GM12878 (cell line): Measurements from ENCODE around the gene MT3. TPM values are rescaled to one million over a fixed set of nuclear protein-coding genes. Genes with fewer than 3 reads are reported as not detected.

Source experiments
- LARP7 ChIP-seq: fragments of 450-650 bp; IDR thresholded peaks from 2 replicates; pipeline ENCODE4 v1.6.1; 2017; ENCODE audit warnings: mild to moderate bottlenecking
- RB1 ChIP-seq: fragments of 450-650 bp; formaldehyde crosslinking; IDR thresholded peaks from 2 replicates; pipeline ENCODE4 v1.6.1; 2017; ENCODE audit warnings: mild to moderate bottlenecking, borderline replicate concordance
- TCF7 ChIP-seq: IDR thresholded peaks from 2 replicates; pipeline ENCODE4 v1.6.1; 2014; ENCODE audit warnings: antibody characterized with exemption, borderline replicate concordance
- ZNF24 ChIP-seq: fragments of 450-650 bp; IDR thresholded peaks from 2 replicates; pipeline ENCODE4 v1.6.1; 2017; ENCODE audit warnings: antibody characterized with exemption, mild to moderate bottlenecking
- polyA plus RNA-seq, 11 experiments: library from polyadenylated mRNA; depleted of rRNA in 4 of 11; unstranded in 6 of 11; stranded (reverse) in 5 of 11; fragments of >200 nt; fragmentation: Nextera tagmentation in 4 of 11; fragmentation: Illumina TruSeq in 1 of 11; extraction: Ambion mirVana in 4 of 11; extraction: Trizol in 1 of 11; gene quantifications; 1 replicate in 1 of 11; 2 replicates in 10 of 11; pipeline versions ENCODE4 v1.2.1 to v1.2.3, GENCODE V29; 2011 to 2016; ENCODE audit warnings: inconsistent platforms in 2 of 11, missing spikeins in 2 of 11, low read depth in 1 of 11
- total RNA-seq, 4 experiments: library from RNA; depleted of rRNA in 3 of 4; stranded (reverse); fragments of >200 nt in 3 of 4; fragmentation: Illumina TruSeq in 1 of 4; extraction: Trizol in 1 of 4; gene quantifications; 2 replicates each; pipeline versions ENCODE4 v1.2.1 to v1.2.3, GENCODE V29; 2013 to 2021
- TF ChIP-seq, protein P1 (sequence below): fragments of 450-650 bp; IDR thresholded peaks from 2 replicates; pipeline ENCODE4 v1.6.1; 2016; ENCODE audit warnings: mild to moderate bottlenecking, moderate library complexity, borderline replicate concordance
- TF ChIP-seq, protein P2 (sequence below): fragments of 450-650 bp; IDR thresholded peaks from 2 replicates; pipeline ENCODE4 v1.6.1; 2014; ENCODE audit warnings: mild to moderate bottlenecking

The MT3 gene
- total and polyA plus RNA-seq, 10 of the 15 experiments (the other 5 are each of a cell fraction or from before 2014, with no cell fraction given), result 0.41 TPM; not detected in 9

DNA sequence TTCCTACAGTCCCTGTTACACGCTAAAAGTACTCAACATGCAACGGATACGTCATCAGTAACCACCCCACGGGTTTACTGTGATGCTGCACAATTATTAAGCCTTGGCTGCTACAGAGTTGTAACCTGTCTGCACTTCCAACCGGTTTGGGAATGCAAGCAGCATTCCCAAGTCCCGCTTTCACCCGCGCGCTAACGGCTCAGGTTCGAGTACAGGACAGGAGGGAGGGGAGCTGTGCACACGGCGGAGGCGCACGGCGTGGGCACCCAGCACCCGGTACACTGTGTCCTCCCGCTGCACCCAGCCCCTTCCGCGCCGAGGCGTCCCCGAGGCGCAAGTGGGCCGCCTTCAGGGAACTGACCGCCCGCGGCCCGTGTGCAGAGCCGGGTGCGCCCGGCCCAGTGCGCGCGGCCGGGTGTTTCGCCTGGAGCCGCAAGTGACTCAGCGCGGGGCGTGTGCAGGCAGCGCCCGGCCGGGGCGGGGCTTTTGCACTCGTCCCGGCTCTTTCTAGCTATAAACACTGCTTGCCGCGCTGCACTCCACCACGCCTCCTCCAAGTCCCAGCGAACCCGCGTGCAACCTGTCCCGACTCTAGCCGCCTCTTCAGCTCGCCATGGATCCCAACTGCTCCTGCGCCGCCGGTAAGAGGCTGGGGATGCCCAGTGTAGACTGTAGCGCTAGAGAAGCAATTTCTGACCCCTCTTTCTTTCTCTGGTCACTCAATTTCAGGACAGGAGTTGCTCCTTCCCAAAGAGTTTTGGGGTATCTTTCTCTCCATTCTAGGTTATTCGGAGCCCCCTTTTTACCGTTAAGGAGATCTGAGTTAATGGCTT, 18.9 kb downstream of the MT3 start, which contains the start of gene MT2A (continued):
- TF ChIP-seq, protein P1, sequence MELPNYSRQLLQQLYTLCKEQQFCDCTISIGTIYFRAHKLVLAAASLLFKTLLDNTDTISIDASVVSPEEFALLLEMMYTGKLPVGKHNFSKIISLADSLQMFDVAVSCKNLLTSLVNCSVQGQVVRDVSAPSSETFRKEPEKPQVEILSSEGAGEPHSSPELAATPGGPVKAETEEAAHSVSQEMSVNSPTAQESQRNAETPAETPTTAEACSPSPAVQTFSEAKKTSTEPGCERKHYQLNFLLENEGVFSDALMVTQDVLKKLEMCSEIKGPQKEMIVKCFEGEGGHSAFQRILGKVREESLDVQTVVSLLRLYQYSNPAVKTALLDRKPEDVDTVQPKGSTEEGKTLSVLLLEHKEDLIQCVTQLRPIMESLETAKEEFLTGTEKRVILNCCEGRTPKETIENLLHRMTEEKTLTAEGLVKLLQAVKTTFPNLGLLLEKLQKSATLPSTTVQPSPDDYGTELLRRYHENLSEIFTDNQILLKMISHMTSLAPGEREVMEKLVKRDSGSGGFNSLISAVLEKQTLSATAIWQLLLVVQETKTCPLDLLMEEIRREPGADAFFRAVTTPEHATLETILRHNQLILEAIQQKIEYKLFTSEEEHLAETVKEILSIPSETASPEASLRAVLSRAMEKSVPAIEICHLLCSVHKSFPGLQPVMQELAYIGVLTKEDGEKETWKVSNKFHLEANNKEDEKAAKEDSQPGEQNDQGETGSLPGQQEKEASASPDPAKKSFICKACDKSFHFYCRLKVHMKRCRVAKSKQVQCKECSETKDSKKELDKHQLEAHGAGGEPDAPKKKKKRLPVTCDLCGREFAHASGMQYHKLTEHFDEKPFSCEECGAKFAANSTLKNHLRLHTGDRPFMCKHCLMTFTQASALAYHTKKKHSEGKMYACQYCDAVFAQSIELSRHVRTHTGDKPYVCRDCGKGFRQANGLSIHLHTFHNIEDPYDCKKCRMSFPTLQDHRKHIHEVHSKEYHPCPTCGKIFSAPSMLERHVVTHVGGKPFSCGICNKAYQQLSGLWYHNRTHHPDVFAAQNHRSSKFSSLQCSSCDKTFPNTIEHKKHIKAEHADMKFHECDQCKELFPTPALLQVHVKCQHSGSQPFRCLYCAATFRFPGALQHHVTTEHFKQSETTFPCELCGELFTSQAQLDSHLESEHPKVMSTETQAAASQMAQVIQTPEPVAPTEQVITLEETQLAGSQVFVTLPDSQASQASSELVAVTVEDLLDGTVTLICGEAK, result no peak
- peak; percentile 63 for TF ChIP-seq ZNF24
- peak; percentile 100 for TF ChIP-seq LARP7
- no peak for TF ChIP-seq TCF7
- peak; percentile 60 for TF ChIP-seq RB1
- TF ChIP-seq, protein P2, sequence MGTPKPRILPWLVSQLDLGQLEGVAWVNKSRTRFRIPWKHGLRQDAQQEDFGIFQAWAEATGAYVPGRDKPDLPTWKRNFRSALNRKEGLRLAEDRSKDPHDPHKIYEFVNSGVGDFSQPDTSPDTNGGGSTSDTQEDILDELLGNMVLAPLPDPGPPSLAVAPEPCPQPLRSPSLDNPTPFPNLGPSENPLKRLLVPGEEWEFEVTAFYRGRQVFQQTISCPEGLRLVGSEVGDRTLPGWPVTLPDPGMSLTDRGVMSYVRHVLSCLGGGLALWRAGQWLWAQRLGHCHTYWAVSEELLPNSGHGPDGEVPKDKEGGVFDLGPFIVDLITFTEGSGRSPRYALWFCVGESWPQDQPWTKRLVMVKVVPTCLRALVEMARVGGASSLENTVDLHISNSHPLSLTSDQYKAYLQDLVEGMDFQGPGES, result no peak
